ENCODE data around the gene ARMC12.

- TF ChIP-seq, protein P1, sequence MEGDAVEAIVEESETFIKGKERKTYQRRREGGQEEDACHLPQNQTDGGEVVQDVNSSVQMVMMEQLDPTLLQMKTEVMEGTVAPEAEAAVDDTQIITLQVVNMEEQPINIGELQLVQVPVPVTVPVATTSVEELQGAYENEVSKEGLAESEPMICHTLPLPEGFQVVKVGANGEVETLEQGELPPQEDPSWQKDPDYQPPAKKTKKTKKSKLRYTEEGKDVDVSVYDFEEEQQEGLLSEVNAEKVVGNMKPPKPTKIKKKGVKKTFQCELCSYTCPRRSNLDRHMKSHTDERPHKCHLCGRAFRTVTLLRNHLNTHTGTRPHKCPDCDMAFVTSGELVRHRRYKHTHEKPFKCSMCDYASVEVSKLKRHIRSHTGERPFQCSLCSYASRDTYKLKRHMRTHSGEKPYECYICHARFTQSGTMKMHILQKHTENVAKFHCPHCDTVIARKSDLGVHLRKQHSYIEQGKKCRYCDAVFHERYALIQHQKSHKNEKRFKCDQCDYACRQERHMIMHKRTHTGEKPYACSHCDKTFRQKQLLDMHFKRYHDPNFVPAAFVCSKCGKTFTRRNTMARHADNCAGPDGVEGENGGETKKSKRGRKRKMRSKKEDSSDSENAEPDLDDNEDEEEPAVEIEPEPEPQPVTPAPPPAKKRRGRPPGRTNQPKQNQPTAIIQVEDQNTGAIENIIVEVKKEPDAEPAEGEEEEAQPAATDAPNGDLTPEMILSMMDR (IDR thresholded peaks at IDR 0.05; ENCODE audit: poor library complexity) = no peak
- TF ChIP-seq EZH2 (IDR thresholded peaks at IDR 0.05; ENCODE audit: borderline replicate concordance) (no peak), EZH2phosphoT487 (IDR thresholded peaks at IDR 0.05; ENCODE audit: low read depth, severe bottlenecking, unreplicated experiment) (no peak)
Measured at GRCh38 chr6:35717449-35718374, 19.1 kb upstream of the ARMC12 start.

Data from hepatocyte (in vitro differentiated cells).